HTR-8/SVneo (cell line): Measurements from ENCODE around the gene COL6A1.

ENCODE experiments used
- DNase-seq: peaks from one replicate; pipeline ENCODE4 v3.0.0; 2011; ENCODE audit warnings: low spot score, mixed read lengths; ENCODE audit not compliant: insufficient read length
- FAIRE-seq: peaks from 2 replicates; lab custom pipeline; 2011; peaks lifted over from hg19 to GRCh38; lab: Jason Lieb, UNC

The COL6A1 gene

DNA sequence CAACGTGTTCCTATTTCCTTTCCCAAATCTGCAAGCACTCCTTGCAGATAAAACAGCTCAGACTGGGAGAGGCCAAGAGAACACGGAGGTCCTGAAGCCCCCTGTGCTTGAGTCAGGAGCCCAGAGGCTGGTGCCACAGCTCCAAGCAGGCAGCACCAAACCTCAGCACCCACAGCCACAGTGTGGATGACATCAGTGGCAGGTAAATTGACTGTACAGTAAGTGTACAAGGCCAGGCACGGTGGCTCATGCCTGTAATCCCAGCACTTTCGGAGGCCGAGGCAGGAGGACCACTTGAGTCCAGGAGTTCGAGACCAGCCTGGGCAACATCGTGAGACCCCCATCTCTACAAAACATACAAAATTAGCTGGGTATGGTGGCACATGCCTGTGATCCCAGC lies 1.9 kb upstream of the COL6A1 start:
- no peak for DNase-seq
- FAIRE-seq, result no peak

DNA sequence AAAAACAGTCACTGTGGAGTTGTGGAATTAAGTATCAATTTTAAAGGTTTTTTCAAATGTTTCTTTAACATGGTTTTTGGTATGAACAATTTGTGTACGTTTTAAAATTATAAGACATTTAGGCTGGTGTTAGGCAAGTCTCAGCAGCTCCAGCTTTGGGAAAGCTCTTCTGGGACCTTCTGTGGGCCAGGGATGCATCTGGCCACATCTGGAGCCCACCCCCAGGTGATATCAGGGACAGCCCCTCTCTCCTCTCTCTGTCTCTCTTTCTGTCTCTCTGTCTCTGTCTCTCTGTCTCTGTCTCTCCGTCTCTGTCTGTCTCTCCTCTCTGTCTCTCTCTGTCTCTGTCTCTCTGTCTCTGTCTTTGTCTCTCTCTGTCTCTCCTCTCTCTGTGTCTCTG lies 1.3 kb upstream of the COL6A1 start:
- DNase-seq, result no peak
- FAIRE-seq, result no peak

DNA sequence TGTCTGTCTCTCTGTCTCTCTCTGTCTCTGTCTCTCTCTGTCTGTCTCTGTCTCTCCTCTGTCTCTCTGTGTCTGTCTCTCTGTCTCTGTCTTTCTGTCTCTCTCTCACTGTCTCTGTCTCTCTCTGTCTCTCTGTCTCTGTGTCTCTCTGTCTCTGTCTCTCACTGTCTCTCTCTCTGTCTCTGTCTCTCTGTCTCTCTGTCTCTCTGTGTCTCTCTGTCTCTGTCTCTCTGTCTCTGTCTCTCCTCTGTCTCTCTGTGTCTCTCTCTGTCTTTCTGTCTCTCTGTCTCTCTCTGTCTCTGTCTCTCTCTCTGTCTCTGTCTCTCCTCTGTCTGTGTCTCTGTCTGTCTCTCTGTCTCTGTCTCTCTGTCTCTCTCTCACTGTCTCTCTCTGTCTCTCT lies 873 bp upstream of the COL6A1 start:
- DNase-seq (no peak), FAIRE-seq (no peak)

GRCh38 chr21:45982092-45982757 lies 655 bp downstream of the COL6A1 start:
- DNase-seq (no peak), FAIRE-seq (no peak)

GRCh38 chr21:45982758-45983648 lies 1.4 kb downstream of the COL6A1 start:
- DNase-seq (no peak), FAIRE-seq (no peak)

DNA sequence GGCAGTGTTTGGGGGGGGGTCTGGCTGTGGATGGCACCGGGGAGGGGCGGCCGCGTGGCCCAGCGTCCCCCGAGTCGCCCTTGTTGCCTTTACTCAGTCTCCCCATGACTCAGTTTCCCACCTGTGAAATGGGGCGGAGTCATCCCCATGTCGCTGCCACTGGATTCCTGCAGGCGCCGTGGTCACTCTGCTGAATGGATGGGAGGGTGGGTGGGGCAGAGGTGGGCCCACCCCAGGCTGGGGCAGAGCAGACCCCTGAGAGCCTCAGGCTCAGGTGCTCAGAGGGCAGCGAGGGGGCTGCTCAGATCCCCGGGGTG lies 2.0 kb downstream of the COL6A1 start:
- no peak for DNase-seq
- no peak for FAIRE-seq

DNA sequence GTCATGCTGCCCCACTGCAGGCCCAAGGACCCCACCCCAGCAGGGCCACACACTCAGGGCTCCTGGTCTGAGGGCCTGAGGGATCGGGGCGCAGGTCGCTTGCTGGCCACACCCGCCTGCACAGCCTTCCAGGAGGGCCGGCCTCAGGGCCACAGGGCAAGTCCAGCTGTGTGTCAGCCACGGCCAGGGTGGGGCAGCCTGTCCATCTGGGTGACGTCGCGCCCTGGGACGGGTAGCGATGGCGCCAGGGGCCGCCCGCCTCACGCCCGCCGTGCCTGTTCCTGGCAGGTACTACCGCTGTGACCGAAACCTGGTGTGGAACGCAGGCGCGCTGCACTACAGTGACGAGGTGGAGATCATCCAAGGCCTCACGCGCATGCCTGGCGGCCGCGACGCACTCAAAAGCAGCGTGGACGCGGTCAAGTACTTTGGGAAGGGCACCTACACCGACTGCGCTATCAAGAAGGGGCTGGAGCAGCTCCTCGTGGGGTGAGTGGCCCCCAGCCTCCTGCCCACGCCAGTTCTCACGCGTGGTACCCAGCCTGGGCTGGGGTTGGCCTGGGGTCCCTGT lies 2.5 kb downstream of the COL6A1 start:
- no peak for FAIRE-seq
- no peak for DNase-seq

DNA sequence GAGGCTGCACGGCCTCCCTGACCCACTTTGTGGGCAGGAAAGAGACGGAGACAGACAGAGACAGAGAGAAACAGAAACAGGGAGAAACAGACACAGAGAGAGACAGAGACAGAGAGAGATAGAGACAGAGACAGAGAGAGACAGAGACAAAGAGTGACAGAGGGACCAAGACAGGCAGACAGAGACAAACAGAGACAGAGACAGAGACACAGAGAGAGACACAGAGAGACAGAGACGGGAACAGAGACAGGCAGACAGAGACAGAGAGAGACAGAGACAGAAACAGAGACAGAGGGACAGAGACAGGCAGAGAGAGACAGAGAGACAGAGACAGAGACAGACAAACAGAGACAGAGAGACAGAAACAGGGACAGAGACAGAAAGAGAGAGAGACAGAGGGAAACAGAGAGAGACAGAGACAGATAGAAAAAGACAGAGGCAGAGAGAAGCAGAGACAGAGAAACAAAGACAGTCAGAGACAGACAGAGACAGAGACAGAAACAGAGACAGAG lies 3.1 kb downstream of the COL6A1 start:
- DNase-seq (no peak), FAIRE-seq (peak; percentile 62)

DNA sequence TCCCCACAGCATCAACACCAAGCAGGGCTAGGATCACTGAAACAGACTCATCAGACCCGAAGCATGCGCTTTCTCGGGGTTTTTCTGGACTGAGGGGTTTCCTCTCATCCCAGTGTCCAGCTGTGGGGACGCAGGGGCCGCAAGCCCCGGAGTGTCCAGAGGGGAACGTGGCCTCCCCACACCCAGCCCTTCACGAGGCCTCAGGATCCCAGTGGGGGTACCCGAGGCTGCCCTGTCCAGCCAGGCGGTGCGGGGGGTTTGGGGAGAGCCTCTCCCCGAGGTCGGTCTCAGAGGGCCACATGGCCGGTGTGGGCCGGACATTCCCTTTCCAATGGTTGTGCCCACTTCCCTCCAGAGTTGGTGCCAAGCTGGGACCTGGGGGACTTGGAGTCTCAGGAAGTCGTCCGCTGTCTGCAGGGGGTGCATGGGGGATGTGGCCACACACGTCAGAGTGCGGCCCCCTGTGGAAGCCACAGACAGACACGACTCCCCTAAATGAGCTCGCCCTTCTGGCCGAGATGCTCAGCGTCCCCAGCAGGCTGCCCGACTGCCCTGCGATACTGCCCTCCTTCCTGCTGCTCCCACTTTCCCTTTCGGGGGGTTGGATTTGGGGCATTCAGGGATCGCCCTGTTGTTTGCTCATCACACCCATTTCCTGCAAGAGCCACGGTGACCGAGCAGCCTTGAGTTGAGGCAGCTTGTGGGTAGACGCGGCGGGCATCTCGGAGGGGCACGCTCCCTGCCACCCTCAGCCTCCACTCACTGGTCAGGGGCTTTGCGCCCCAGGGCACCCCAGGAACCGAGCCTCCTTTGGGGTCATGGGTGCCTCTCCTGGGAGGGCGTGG lies 4.1 kb downstream of the COL6A1 start:
- DNase-seq, result no peak
- FAIRE-seq, result no peak

DNA sequence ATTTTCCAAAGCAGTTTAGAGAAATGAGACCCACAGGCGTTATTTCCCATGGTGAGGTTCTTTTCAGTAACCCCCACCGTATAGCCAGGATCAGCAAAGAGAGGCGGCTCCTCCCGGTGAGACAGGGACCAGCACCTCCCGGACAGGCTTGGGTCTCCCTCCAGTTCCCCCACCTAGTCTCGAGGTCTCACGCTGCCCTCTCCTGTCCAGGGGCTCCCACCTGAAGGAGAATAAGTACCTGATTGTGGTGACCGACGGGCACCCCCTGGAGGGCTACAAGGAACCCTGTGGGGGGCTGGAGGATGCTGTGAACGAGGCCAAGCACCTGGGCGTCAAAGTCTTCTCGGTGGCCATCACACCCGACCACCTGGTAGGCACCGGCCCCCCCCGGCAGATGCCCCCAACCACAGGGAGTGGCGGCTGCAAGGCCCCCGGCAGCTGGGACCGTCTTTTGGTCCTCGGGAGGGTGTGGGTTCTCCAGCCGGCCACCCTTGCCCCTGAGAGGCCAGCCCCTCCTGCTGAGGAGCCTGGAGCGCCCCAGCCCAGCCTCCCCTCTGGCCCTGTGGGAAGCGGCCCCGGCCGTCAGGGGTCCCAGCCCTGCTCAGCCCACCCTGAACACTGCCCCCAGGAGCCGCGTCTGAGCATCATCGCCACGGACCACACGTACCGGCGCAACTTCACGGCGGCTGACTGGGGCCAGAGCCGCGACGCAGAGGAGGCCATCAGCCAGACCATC lies 4.9 kb downstream of the COL6A1 start:
- DNase-seq, result no peak
- no peak for FAIRE-seq

GRCh38 chr21:45987121-45987711 lies 5.6 kb downstream of the COL6A1 start:
- DNase-seq (no peak), FAIRE-seq (no peak)

DNA sequence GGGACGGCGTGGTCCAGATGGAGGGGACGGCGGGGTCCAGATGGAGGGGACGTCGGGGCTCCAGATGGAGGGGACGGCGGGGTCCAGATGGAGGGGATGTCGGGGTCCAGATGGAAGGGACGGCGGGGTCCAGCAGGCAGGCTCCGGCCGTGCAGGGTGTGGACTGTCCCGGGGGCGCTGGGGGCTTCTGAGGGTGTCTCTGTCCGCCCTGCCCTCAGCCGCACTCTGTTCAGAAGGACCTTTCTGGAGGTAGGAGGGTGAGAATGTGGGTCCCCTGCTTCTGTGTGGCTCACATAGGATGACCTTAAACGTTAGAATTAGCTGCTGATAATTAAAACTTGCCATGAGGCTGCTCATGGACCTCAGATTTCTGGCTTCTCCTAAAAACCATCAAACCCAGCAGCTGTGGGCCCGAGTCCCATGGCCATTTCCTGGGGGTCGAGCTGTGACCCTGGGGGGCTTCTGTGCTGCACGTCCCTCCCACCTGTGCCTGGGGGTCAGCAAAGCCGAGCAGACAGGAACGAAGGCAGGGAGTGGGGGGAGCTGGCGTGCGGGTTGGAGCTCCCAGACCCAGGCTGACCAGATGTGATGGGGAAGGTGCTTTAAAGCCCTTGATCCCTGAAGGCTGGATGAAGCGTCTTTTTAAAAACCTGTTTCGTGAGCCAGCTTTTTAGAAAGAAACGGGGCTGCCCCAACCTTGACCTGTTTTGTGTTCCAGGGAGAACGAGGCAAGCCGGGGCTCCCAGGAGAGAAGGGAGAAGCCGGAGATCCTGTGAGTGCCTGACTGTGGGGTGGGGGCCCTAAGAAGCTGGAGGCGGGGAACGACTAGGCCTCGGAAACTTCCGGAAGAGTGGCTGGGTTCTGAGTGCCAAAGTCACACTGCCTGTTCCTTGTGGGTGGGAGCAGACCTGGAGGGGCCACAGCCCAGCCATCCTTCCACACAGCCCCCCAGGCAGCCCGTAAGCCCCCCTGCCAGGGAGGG lies 7.1 kb downstream of the COL6A1 start:
- DNase-seq (no peak), FAIRE-seq (no peak)

- FAIRE-seq, result no peak
- no peak for DNase-seq
Measured at GRCh38 chr21:45989355-45990048, 7.9 kb downstream of the COL6A1 start.

GRCh38 chr21:45990049-45990711 lies 8.6 kb downstream of the COL6A1 start:
- no peak for DNase-seq
- no peak for FAIRE-seq

GRCh38 chr21:45990741-45991605 lies 9.4 kb downstream of the COL6A1 start:
- FAIRE-seq (no peak), DNase-seq (no peak)

- DNase-seq, result no peak
- FAIRE-seq, result no peak
Measured at GRCh38 chr21:45991606-45992300, 10.2 kb downstream of the COL6A1 start.
